22Rv1 (cell line): Measurements from ENCODE around the gene FEZF1.

Experiments
- CTCF ChIP-seq: fragments of 450-650 bp; IDR thresholded peaks from 2 replicates; pipeline ENCODE4 v1.5.1; 2017; ENCODE audit warnings: mild to moderate bottlenecking
- ZFX ChIP-seq: fragments of 450-650 bp; IDR thresholded peaks from 2 replicates; pipeline ENCODE4 v1.6.1; 2017; ENCODE audit warnings: antibody characterized with exemption, borderline replicate concordance

- TF ChIP-seq CTCF (no peak), ZFX (no peak)
These were observed 34.8 kb upstream of the FEZF1 start for GRCh38 chr7:122339145-122339904.
